OCI-LY3 (cell line): ENCODE data around the gene WNT10A.

ENCODE experiments used
- CTCF ChIP-seq: fragments of 200-600, 300-600 bp; sonication (generic); IDR thresholded peaks from 2 replicates; pipeline ENCODE4 v1.5.1; 2014; ENCODE audit warnings: antibody characterized with exemption, low read length, low read depth
- EZH2phosphoT487 ChIP-seq: fragments of 200-600 bp; shearing (Covaris generic); IDR thresholded peaks from 2 replicates; pipeline ENCODE4 v1.6.1; 2018; ENCODE audit warnings: antibody characterized with exemption, mixed run types, low read depth

GRCh38 chr2:218870984-218871344 is 9.7 kb upstream of the WNT10A start:
- TF ChIP-seq CTCF (no peak), EZH2phosphoT487 (no peak)
